GM12875 (cell line): Measurements from ENCODE around the gene UBTF.

Experiments
- H3K4me3 ChIP-seq: one replicate; pipeline ENCODE4 v1.5.1; 2011; ENCODE audit warnings: low read depth, low read length, control low read depth
- CTCF ChIP-seq: IDR thresholded peaks from 2 replicates; pipeline ENCODE4 v1.5.1; 2011; ENCODE audit warnings: low read depth, mild to moderate bottlenecking, control low read depth, inconsistent platforms, low read length, moderate library complexity, borderline replicate concordance; ENCODE audit not compliant: insufficient read depth

UBTF gene

GRCh38 chr17:44167181-44167861 is 52.2 kb downstream of the UBTF start:
- no peak for TF ChIP-seq CTCF
- H3K4me3 ChIP-seq: no peak overlapping the region

- TF ChIP-seq CTCF: no peak
- no peak overlapping the region for H3K4me3 ChIP-seq
These were observed 55.0 kb downstream of the UBTF start for GRCh38 chr17:44164476-44164875.

- TF ChIP-seq CTCF: no peak
- H3K4me3 ChIP-seq: no peak overlapping the region
These were observed 59.8 kb downstream of the UBTF start for GRCh38 chr17:44159519-44160210.

GRCh38 chr17:44155488-44155887 is 64.0 kb downstream of the UBTF start:
- H3K4me3 ChIP-seq: no peak overlapping the region
- no peak for TF ChIP-seq CTCF
